Motor neuron (in vitro differentiated cells): Measurements from ENCODE around the gene PDXDC1. TPM values are rescaled to one million over a fixed set of nuclear protein-coding genes. Genes with fewer than 3 reads are reported as not detected.
A peak's percentile ranks its signal among the peaks of the same experiment; 100 is the strongest.
"Not testable (repeated sequence)": the region's sequence is repeated elsewhere in the genome, so short reads cannot be mapped to it uniquely, and the experiment has no call there.

Source experiments
- ATAC-seq, 8 experiments: fragments of 200-7000 bp; cut with Tn5 transposase; replicated peaks in 6 of 8; 2 replicates each; pipeline ENCODE4 v1.8.0; 2021; ENCODE audit warnings: mild to moderate bottlenecking in 8 of 8, moderate library complexity in 8 of 8
- H3K27ac ChIP-seq, 2 donors: fragments of 250-450 bp; sonication (Bioruptor Pico); 2 replicates each; pipeline ENCODE4 v1.9.0; 2021; ENCODE audit warnings: antibody characterized with exemption in 2 of 2, mild to moderate bottlenecking in 2 of 2, moderate library complexity in 1 of 2
- H3K4me1 ChIP-seq, 2 donors: fragments of 250-450 bp; sonication (Bioruptor Pico); replicated peaks in 1 of 2; 2 replicates each; pipeline ENCODE4 v1.6.1; 2021; ENCODE audit warnings: antibody characterized with exemption in 2 of 2, mild to moderate bottlenecking in 2 of 2, moderate library complexity in 1 of 2
- H3K4me3 ChIP-seq, 5 donors: fragments of 250-450 bp; sonication (Bioruptor Pico); 2 replicates each; pipeline ENCODE4 v1.9.0; 2021; ENCODE audit warnings: antibody characterized with exemption in 5 of 5, mild to moderate bottlenecking in 5 of 5, moderate library complexity in 4 of 5
- WGBS, 10 experiments: fragments of 450-650 bp; shearing (Covaris generic); methylation state at CpG; one replicate each; pipeline ENCODE4 v1.0.0; 2022; 5-methylcytosine and 5-hydroxymethylcytosine counted together
- in situ Hi-C, 9 experiments: fragments of 400-800 bp; cut with MboI; loops; one replicate each; pipeline ENCODE4 v1.15.0; 2021; ENCODE audit warnings: low sequenced_read_pairs in 9 of 9, low pct_unique_long_range_greater_than_20kb in 2 of 9; ENCODE audit not compliant: unreplicated experiment in 9 of 9
- total RNA-seq, 8 experiments: library from RNA; unstranded; fragments of 300-600 nt; gene quantifications; 2 replicates each; pipeline versions ENCODE4 v1.2.3 to v1.2.4, GENCODE V29; 2022

The PDXDC1 gene
- total RNA-seq, 8 experiments from 2014 or later = 47.7 to 86.5 (median 64.9) TPM

DNA sequence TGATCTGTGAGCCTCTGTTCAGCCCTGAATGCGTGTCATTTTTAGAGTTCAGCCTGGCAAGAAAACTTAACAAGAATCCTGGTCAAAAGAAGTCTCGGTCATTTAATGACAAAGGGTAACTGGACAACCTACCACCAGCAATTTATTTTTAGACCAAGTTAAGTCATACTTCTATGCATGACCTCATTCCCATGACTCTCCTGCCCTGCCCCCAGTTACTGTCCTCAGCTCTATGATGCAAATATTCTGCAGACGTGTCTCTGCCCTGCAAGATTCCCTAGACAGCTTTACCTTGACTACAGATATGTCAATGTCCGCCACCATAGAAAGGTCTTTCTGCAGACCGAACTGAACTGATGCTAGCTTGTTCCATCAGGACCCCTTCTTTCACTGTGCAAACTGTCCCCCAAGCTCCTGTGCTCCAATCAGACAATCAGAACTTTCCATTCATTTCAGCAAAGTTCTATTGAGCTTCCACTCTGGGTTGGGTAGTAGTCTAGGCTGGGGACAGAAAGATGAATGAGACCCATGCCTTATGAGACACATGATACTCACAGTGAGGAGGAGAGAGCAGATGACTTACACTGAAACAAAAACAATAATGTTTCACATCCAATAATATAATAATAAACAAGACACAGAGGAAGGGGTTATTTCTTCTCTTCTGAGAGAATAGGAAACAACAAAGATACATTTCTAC is 194.3 kb downstream of the PDXDC1 start:
- WGBS, 10 experiments = 50% methylated on average over 1 of the region's 5 CpGs; no CpG with 5 or more reads in 9 of the 10 experiments
- in situ Hi-C loops, H3K4me1 ChIP-seq, H3K4me3 ChIP-seq: not testable (repeated sequence)
- peak overlapping the region in 1 of 2 donors; percentile 62 for H3K27ac ChIP-seq
- ATAC-seq = peak in 7 of 8 experiments; percentile 77 to 96 (median 91)

- H3K27ac ChIP-seq, H3K4me1 ChIP-seq, in situ Hi-C loops, ATAC-seq, H3K4me3 ChIP-seq: not testable (repeated sequence)
- WGBS, 10 experiments = 0 to 90% (median 61%) methylated on average over 1 to 2 of the region's 3 CpGs; no CpG with 5 or more reads in 1 of the 10 experiments
Observed at GRCh38 chr16:15179909-15180308, 205.1 kb downstream of the PDXDC1 start.

GRCh38 chr16:15180946-15181345 is 206.1 kb downstream of the PDXDC1 start:
- H3K4me1 ChIP-seq, in situ Hi-C loops, H3K4me3 ChIP-seq, H3K27ac ChIP-seq, ATAC-seq: not testable (repeated sequence)
- WGBS, 10 experiments = no CpG with 5 or more reads among the region's 1 CpG

DNA sequence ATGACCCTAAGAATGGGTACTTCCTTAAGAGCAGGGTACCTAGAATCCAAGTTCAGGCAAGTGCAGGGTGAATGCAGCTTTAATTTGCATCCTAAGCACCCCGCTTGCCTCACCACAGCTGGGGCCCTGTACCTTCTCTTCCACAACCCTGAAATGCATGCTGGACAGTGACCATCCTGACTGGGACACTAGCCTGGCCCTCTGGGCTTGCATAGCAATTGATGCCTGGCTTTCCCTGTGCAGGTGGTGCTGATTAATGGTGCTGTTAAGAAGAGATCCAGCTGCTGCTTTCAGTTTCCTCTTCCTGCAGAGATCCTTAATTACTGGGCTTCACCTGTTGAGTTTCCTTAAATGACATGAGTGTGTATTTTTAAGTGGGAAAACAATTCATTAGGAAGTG is 209.2 kb downstream of the PDXDC1 start:
- in situ Hi-C loops, H3K4me3 ChIP-seq, ATAC-seq, H3K27ac ChIP-seq, H3K4me1 ChIP-seq: not testable (repeated sequence)
- WGBS, 10 experiments = no CpG with 5 or more reads among the region's 1 CpG

Other genes starting within 250 kb of the PDXDC1 start
- 1 to 10 TPM in 7 of 8 experiments, under 1 TPM in 1; 0.71 to 3.5 (median 2.2) TPM for gene NPIPA2, start 232.5 kb upstream of the PDXDC1 start, total RNA-seq
- 100 to 1,000 TPM in 2 of 8 experiments, 10 to 100 TPM in 6; 47.7 to 267 (median 72.9) TPM for gene NOMO1, start 141.3 kb upstream of the PDXDC1 start, total RNA-seq
- gene NPIPA1, start 37.6 kb upstream of the PDXDC1 start, total RNA-seq = 100 to 1,000 TPM in 1 of 8 experiments, 10 to 100 TPM in 7; 31.3 to 116 (median 53.3) TPM
- 10 to 100 TPM in 7 of 8 experiments, 1 to 10 TPM in 1; 9.7 to 34.3 (median 19.6) TPM for gene NTAN1, start 81.0 kb downstream of the PDXDC1 start, total RNA-seq
- 10 to 100 TPM; 35.9 to 52.2 (median 44.6) TPM for gene RRN3, start 119.2 kb downstream of the PDXDC1 start, total RNA-seq